Neural progenitor cell (in vitro differentiated cells): ENCODE results near the gene ALOX15.
"Not testable (repeated sequence)": the region's sequence is repeated elsewhere in the genome, so short reads cannot be mapped to it uniquely, and the experiment has no call there.

Experiments used
- EZH2 ChIP-seq: fragments of 200-600 bp; sonication (generic); IDR thresholded peaks from 2 replicates; pipeline ENCODE4 v1.6.1; 2017; ENCODE audit warnings: antibody characterized with exemption, mild to moderate bottlenecking, moderate library complexity
- EZH2phosphoT487 ChIP-seq: fragments of 200-600 bp; sonication (generic); IDR thresholded peaks from 2 replicates; pipeline ENCODE4 v1.6.1; 2017; ENCODE audit warnings: antibody characterized with exemption
- TF ChIP-seq, protein P1 (sequence below): fragments of 200-600 bp; sonication (generic); IDR thresholded peaks from 2 replicates; pipeline ENCODE4 v1.5.1; 2017; ENCODE audit warnings: antibody characterized with exemption, mild to moderate bottlenecking

DNA sequence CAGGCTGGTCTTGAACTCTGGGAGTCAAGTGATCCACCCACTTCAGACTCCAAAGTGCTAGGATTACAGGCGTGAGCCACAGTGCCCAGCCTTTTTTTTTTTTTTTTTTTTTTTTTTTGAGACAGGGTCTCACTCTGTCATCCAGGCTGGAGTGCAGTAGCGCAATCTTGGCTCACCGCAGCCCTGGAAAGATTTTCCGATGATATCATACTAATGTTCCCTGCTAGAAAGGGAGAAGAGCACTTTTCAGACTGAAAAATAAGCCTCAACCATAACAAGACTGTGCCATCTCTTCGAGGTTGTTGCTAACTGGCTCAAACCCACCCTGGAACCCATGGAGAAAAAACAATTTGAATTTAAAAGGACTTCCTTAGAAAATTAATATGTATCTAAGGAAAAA is 42.3 kb upstream of the ALOX15 start:
- TF ChIP-seq, protein P1, sequence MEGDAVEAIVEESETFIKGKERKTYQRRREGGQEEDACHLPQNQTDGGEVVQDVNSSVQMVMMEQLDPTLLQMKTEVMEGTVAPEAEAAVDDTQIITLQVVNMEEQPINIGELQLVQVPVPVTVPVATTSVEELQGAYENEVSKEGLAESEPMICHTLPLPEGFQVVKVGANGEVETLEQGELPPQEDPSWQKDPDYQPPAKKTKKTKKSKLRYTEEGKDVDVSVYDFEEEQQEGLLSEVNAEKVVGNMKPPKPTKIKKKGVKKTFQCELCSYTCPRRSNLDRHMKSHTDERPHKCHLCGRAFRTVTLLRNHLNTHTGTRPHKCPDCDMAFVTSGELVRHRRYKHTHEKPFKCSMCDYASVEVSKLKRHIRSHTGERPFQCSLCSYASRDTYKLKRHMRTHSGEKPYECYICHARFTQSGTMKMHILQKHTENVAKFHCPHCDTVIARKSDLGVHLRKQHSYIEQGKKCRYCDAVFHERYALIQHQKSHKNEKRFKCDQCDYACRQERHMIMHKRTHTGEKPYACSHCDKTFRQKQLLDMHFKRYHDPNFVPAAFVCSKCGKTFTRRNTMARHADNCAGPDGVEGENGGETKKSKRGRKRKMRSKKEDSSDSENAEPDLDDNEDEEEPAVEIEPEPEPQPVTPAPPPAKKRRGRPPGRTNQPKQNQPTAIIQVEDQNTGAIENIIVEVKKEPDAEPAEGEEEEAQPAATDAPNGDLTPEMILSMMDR, result not testable (repeated sequence)
- TF ChIP-seq EZH2, EZH2phosphoT487: not testable (repeated sequence)
